GM19397 (cell line): ENCODE results near the gene GALNS.

ENCODE experiments used
- ATAC-seq: cut with Tn5 transposase; IDR thresholded peaks from one replicate; pipeline ENCODE4 v1.9.1; 2021; ENCODE audit warnings: mild to moderate bottlenecking, moderate library complexity; ENCODE audit not compliant: unreplicated experiment

The GALNS gene

GRCh38 chr16:88877564-88878289, 21.0 kb upstream of the GALNS start:
- no peak for ATAC-seq

GRCh38 chr16:88876942-88877526, 20.3 kb upstream of the GALNS start:
- ATAC-seq = no peak

- ATAC-seq = no peak
Observed at GRCh38 chr16:88875703-88876234, 19.0 kb upstream of the GALNS start.

GRCh38 chr16:88874938-88875599, 18.3 kb upstream of the GALNS start:
- ATAC-seq = no peak

GRCh38 chr16:88872650-88873331, 16.0 kb upstream of the GALNS start:
- ATAC-seq = no peak

GRCh38 chr16:88871730-88872416, 15.1 kb upstream of the GALNS start:
- no peak for ATAC-seq

GRCh38 chr16:88871349-88871702, 14.6 kb upstream of the GALNS start:
- ATAC-seq = no peak

GRCh38 chr16:88870608-88871348, 14.0 kb upstream of the GALNS start:
- no peak for ATAC-seq

- no peak for ATAC-seq
Observed at GRCh38 chr16:88869673-88869980, 12.9 kb upstream of the GALNS start.

GRCh38 chr16:88868974-88869672, 12.4 kb upstream of the GALNS start:
- no peak for ATAC-seq

- no peak for ATAC-seq
Observed at GRCh38 chr16:88867581-88868246, 11.0 kb upstream of the GALNS start.

- ATAC-seq = no peak
Observed at GRCh38 chr16:88866151-88866920, 9.6 kb upstream of the GALNS start, which contains the start of gene PABPN1L. PABPN1L (minus strand) TSS chr16:88866660; CDS start chr16:88866606, 54 bp downstream.

GRCh38 chr16:88865742-88866141, 9.0 kb upstream of the GALNS start:
- ATAC-seq = no peak

- no peak for ATAC-seq
Observed at GRCh38 chr16:88865310-88865709, 8.6 kb upstream of the GALNS start.

GRCh38 chr16:88864521-88864920, 7.8 kb upstream of the GALNS start:
- ATAC-seq = no peak

- no peak for ATAC-seq
Observed at GRCh38 chr16:88864099-88864498, 7.4 kb upstream of the GALNS start.

- ATAC-seq = no peak
Observed at GRCh38 chr16:88863426-88863825, 6.7 kb upstream of the GALNS start.

GRCh38 chr16:88862968-88863367, 6.2 kb upstream of the GALNS start:
- no peak for ATAC-seq
